Ureter (tissue), 1 donor: Measurements from ENCODE around the gene CELF1. TPM values are rescaled to one million over a fixed set of nuclear protein-coding genes. Genes with fewer than 3 reads are reported as not detected.

ENCODE experiments used
- DNase-seq: peaks from one replicate; pipeline ENCODE4 v3.0.0-alpha.2; 2020; ENCODE audit warnings: low spot score
- total RNA-seq: library from RNA; stranded (reverse); gene quantifications from one replicate; pipeline ENCODE4 v1.2.4, GENCODE V29; 2023
- donor health status: DM: yes; HTN: yes; CAD: no.

Gene CELF1
- total RNA-seq, result 149 TPM

- DNase-seq, result peak; percentile 92
Observed at GRCh38 chr11:47552566-47553405, at the start of gene CELF1. Gene CELF1 (minus strand): TSS chr11:47553132. CDS start chr11:47499523, 53,609 bp downstream.

- no peak for DNase-seq
Observed at GRCh38 chr11:47599902-47600301, 47.0 kb upstream of the CELF1 start.

GRCh38 chr11:47595967-47596366 is 43.0 kb upstream of the CELF1 start:
- no peak for DNase-seq

GRCh38 chr11:47595029-47595428 is 42.1 kb upstream of the CELF1 start:
- no peak for DNase-seq

- no peak for DNase-seq
Observed at GRCh38 chr11:47593934-47594855, 41.3 kb upstream of the CELF1 start, which contains the start of gene C1QTNF4. Gene C1QTNF4 (minus strand): TSS chr11:47594411. CDS start chr11:47590810, 3,601 bp downstream.

GRCh38 chr11:47593492-47593933 is 40.6 kb upstream of the CELF1 start:
- DNase-seq, result no peak

- DNase-seq, result no peak
Observed at GRCh38 chr11:47592970-47593369, 40.0 kb upstream of the CELF1 start.

GRCh38 chr11:47592251-47592650 is 39.3 kb upstream of the CELF1 start:
- no peak for DNase-seq

- no peak for DNase-seq
Observed at GRCh38 chr11:47591764-47592163, 38.8 kb upstream of the CELF1 start.

- DNase-seq, result no peak
Observed at GRCh38 chr11:47589977-47590861, 37.3 kb upstream of the CELF1 start.

GRCh38 chr11:47589584-47589976 is 36.6 kb upstream of the CELF1 start:
- DNase-seq, result no peak

GRCh38 chr11:47589118-47589517 is 36.2 kb upstream of the CELF1 start:
- DNase-seq, result no peak

- no peak for DNase-seq
Observed at GRCh38 chr11:47587723-47588326, 34.9 kb upstream of the CELF1 start.

GRCh38 chr11:47587039-47587716 is 34.2 kb upstream of the CELF1 start:
- no peak for DNase-seq

- no peak for DNase-seq
Observed at GRCh38 chr11:47586098-47586855, 33.3 kb upstream of the CELF1 start, which contains the start of gene FAM180B. Gene FAM180B (plus strand): TSS chr11:47586678. CDS start chr11:47586769, 91 bp downstream.

GRCh38 chr11:47583844-47584243 is 30.9 kb upstream of the CELF1 start:
- no peak for DNase-seq

GRCh38 chr11:47578524-47579494 is 25.9 kb upstream of the CELF1 start, which contains the start of the genes KBTBD4 and NDUFS3:
Gene KBTBD4 (minus strand): TSS chr11:47578970. CDS start chr11:47578951, 19 bp downstream.
Gene NDUFS3 (plus strand): TSS chr11:47579074. CDS start chr11:47579092, 18 bp downstream.
- DNase-seq, result peak; percentile 92

- no peak for DNase-seq
Observed at GRCh38 chr11:47577460-47578041, 24.6 kb upstream of the CELF1 start.
